GM19351 (cell line): ENCODE data around the gene TTC39C.
"Not testable (repeated sequence)": the region's sequence is repeated elsewhere in the genome, so short reads cannot be mapped to it uniquely, and the experiment has no call there.

Experiments used
- ATAC-seq: cut with Tn5 transposase; IDR thresholded peaks from one replicate; pipeline ENCODE4 v1.9.1; 2021; ENCODE audit warnings: mild to moderate bottlenecking, moderate library complexity; ENCODE audit not compliant: unreplicated experiment

Gene TTC39C

GRCh38 chr18:24051031-24051947 lies 36.7 kb downstream of the TTC39C start:
- ATAC-seq: peak; percentile 45

DNA sequence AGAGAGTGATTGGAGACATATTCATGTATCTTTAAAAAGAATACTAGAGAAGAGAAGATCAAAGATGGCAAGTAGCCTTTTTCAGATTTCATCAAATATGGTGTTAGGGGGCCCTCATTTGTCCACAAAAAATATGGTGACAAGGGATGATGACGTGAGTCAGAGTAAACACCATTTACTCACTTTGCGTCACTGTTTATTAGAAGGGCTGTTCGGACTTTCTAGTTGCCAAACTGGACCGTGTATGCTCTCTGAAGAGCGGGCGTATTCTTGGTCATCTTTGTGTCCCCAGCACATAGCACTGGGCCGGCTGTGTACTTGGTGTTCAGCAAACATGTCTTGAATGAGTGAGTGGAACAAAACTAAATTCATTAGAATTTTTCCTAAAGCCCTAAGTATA lies 37.5 kb downstream of the TTC39C start:
- no peak for ATAC-seq

DNA sequence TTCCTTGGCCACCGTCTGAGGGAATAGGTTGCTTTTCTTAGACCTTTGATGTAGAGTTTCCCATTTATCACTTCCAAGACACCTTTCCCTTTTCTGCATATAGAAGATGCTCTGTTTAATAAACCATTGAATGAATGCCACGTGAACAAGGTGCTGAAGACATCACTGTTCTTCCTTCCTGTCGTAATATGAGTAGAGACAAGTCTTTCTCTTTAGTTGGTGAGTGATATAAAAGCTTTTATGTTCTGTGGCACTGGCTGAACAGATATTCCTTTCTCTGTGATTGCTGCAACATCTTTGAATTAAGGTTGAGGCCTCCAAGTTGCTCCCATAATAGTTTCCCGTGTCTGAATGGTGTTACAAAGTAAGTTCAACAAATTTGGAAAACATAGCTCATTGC lies 38.7 kb downstream of the TTC39C start:
- ATAC-seq: no peak

DNA sequence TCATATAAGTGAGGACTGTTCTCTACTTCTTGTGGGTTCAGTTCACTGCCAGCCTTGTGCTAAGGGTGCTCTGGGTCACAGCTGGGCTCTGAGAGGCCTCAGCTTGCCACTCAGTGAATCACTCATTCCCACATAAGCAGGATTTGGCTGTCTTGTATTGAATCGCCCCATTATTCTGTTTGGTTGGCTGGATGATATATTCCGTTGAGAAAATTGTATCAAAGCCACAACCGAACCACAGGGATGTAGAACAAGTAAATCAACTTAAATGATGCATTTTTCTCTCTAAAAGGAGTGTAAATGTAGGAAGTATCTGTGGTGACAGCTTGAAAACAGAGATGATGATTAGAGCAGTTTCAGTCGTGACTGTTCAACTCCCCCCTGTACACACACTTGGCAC lies 39.6 kb downstream of the TTC39C start:
- no peak for ATAC-seq

DNA sequence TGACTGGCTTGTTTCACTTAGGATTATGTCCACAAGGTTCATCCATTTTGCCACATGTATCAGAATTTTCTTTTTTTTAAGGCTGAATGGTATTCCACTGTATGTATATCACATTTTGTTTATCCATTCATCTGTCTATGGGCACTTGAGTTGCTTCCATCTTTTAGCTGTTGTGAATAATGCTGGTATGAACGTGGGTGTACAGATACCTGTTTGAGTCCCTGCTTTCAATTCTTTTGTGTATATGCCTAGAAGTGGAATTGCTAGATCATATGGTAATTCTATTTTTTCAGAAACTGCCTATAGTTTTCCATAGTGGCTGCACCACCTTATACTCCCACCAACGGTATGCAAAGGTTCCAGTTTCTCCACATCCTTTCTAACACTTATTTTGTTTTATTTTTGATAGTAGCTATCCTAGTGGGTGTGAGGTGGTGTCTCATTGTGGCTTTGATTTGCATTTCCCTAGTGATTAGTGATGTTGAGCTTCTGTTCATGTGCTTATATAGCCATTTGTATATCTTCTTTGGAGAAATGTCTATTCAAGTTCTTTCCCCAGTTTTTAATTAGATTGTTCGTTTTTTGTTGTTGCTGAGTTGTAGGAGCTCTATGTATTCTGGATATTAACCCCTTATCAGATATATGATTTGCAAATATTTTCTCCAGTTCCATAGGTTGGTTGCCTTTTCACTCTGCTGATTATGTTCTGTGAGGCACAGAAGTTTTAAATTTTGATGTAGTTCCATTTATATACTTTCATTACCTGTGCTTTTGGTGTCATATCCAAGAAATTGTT lies 40.7 kb downstream of the TTC39C start:
- ATAC-seq: peak; percentile 50

GRCh38 chr18:24055878-24056277 lies 41.3 kb downstream of the TTC39C start:
- ATAC-seq: no peak

- ATAC-seq: no peak
Observed at GRCh38 chr18:24056506-24056905, 42.0 kb downstream of the TTC39C start.

GRCh38 chr18:24057804-24058203 lies 43.2 kb downstream of the TTC39C start:
- no peak for ATAC-seq

- ATAC-seq: not testable (repeated sequence)
Observed at GRCh38 chr18:24059385-24059784, 44.8 kb downstream of the TTC39C start.

GRCh38 chr18:24060644-24061043 lies 46.1 kb downstream of the TTC39C start:
- no peak for ATAC-seq

- ATAC-seq: no peak
Observed at GRCh38 chr18:24063121-24063731, 48.7 kb downstream of the TTC39C start.

GRCh38 chr18:24064391-24065100 lies 50.0 kb downstream of the TTC39C start:
- ATAC-seq: no peak

DNA sequence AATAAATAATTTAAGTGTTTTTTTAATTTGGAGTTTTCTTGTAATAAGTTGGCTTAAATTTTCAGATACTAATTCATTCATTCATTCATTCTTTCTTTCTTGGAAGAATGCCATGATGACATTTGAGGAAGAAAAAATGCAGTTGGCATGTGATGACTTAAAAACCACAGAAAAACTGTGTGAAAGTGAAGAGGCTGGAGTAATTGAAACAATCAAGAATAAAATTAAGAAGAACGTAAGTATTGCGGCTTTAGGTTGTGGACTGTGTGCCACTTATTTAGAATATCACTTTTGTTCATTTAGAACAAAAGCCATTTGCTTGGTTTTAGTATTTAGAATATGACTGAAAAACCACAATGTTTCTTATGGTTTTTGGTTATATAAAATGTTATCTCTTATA lies 51.4 kb downstream of the TTC39C start:
- no peak for ATAC-seq

- ATAC-seq: no peak
Observed at GRCh38 chr18:24068945-24069693, 54.6 kb downstream of the TTC39C start.

DNA sequence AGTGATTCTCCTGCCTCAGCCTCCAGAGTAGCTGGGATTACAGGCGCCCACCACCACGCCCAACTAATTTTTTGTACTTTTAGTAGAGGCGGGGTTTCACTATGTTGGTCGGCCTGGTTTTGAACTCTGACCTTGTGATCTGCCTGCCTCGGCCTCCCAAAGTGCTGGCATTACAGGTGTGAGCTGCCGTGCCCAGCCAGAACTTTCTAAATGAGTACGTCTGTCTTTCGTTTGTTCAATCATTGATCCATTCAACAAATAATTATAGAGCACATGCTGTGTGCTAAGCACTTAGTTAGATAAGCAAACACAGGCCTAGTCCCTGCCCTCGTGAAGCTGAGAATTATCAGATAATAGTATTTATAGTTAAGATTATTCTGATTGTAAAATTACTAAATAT lies 56.5 kb downstream of the TTC39C start:
- no peak for ATAC-seq

DNA sequence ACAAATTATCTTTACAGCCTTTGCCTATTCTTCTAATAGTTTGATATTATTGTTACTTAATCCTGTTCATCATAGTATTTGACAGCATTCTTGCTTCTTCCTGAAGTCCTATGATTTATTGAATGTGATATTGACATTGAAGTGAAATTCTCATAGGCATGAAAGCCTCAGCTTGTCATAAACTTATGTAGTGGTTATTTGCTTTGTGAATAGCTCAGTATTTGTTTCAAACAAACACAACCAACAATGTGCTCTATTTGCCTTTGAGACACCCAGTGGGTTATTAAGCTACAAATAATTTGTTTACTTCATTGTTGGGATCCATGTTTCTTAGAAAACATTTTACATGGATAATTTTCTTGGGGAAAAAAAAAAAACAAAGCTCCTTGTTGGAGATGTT lies 57.2 kb downstream of the TTC39C start:
- ATAC-seq: no peak

DNA sequence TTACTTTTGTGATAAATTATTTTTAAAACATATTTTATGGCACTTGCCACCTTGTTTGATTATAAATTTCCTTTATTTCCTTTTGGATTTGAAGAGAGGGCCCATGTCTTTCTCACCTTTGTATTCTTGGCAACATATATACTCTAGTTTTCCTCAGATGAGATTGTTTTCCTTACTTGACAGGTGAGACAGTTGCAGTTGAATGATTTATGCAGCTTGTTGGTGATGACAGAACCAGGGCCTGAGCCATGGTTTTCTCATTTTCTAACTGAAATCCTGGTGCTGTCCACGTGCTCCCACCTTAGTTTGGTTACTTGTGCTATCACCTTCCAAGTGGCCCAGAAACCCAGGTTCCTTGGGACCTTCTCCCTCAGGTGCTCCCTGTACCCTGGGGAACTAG lies 58.2 kb downstream of the TTC39C start:
- no peak for ATAC-seq

DNA sequence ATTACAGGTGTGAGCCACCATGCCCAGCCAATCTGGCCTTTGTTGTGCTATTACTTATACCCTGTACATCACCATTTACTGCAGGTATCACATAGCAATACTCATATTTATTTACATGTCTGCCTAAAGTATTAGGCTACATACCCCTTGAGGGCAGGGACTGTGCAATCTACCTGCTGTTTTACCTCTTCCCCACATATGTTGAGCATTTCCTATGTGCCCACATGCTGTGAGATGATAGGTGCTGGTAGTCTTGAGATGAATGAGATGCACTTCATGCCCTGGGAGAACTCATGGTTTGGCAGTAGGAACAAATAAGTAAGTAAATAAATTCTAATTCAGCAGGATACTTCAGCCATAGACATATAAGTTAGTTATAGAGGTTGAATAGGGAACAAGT lies 59.2 kb downstream of the TTC39C start:
- ATAC-seq: no peak

- not testable (repeated sequence) for ATAC-seq
Observed at GRCh38 chr18:24074757-24075156, 60.2 kb downstream of the TTC39C start.
